NCI-H774 (cell line): ENCODE measurements around the gene MPC1L.

ENCODE experiments used
- DNase-seq: peaks from one replicate; lab custom pipeline; 2025; lab: John Stamatoyannopoulos, UW

The MPC1L gene

GRCh38 chrX:40628506-40628905 is 5.3 kb downstream of the MPC1L start:
- no peak for DNase-seq

- DNase-seq: no peak
Measured at GRCh38 chrX:40632199-40632598, 9.0 kb downstream of the MPC1L start.

GRCh38 chrX:40637687-40638086 is 14.5 kb downstream of the MPC1L start:
- no peak for DNase-seq

GRCh38 chrX:40644176-40644575 is 20.9 kb downstream of the MPC1L start:
- DNase-seq: no peak

- DNase-seq: no peak
Measured at GRCh38 chrX:40644821-40645358, 21.7 kb downstream of the MPC1L start.

GRCh38 chrX:40646489-40647306 is 23.5 kb downstream of the MPC1L start:
- DNase-seq: no peak

GRCh38 chrX:40647307-40648197 is 24.3 kb downstream of the MPC1L start, which contains the start of gene CXorf38:
CXorf38 (minus strand) TSS chrX:40647561; CDS start chrX:40647520, 41 bp downstream.
- DNase-seq: peak; percentile 84

GRCh38 chrX:40651620-40652223 is 28.5 kb downstream of the MPC1L start:
- peak; percentile 25 for DNase-seq

GRCh38 chrX:40652664-40653063 is 29.4 kb downstream of the MPC1L start:
- DNase-seq: no peak

GRCh38 chrX:40653535-40653934 is 30.3 kb downstream of the MPC1L start:
- DNase-seq: no peak

- DNase-seq: no peak
Measured at GRCh38 chrX:40660381-40660780, 37.2 kb downstream of the MPC1L start.

- DNase-seq: no peak
Measured at GRCh38 chrX:40661489-40661888, 38.3 kb downstream of the MPC1L start.

- no peak for DNase-seq
Measured at GRCh38 chrX:40663078-40663740, 40.0 kb downstream of the MPC1L start.

GRCh38 chrX:40663880-40664630 is 40.8 kb downstream of the MPC1L start:
- no peak for DNase-seq

- DNase-seq: no peak
Measured at GRCh38 chrX:40671126-40671525, 47.9 kb downstream of the MPC1L start.
